HepG2 (cell line): ENCODE measurements around the gene PFKFB4. TPM values are rescaled to one million over a fixed set of nuclear protein-coding genes. Genes with fewer than 3 reads are reported as not detected.

Source experiments
- ARNTL ChIP-seq: sonication (generic); formaldehyde crosslinking; IDR thresholded peaks from 2 replicates; pipeline ENCODE4 v1.4.0; 2020; ENCODE audit warnings: mild to moderate bottlenecking, missing genetic modification reagents
- DBP ChIP-seq: sonication (generic); formaldehyde crosslinking; IDR thresholded peaks from 2 replicates; pipeline ENCODE4 v1.4.0; 2020; ENCODE audit warnings: missing genetic modification reagents; ENCODE audit errors: not compliant biosample characterization
- DMTF1 ChIP-seq: sonication (generic); formaldehyde crosslinking; IDR thresholded peaks from 2 replicates; pipeline ENCODE4 v1.4.0; 2020; ENCODE audit warnings: mild to moderate bottlenecking, missing genetic modification reagents
- FOSL1 ChIP-seq: sonication (generic); formaldehyde crosslinking; IDR thresholded peaks from 2 replicates; pipeline ENCODE4 v1.9.0; 2021; ENCODE audit warnings: missing genetic modification reagents, borderline replicate concordance
- HDAC2 ChIP-seq: sonication (generic); formaldehyde crosslinking; IDR thresholded peaks from 2 replicates; pipeline ENCODE4 v1.4.0; 2020; ENCODE audit warnings: missing genetic modification reagents
- KDM6A ChIP-seq: IDR thresholded peaks from 2 replicates; pipeline ENCODE4 v1.6.1; 2016; ENCODE audit warnings: low read depth
- KLF6 ChIP-seq: IDR thresholded peaks from 2 replicates; pipeline ENCODE4 v1.8.0; 2016; ENCODE audit warnings: missing biosample characterization, missing genetic modification reagents
- KLF9 ChIP-seq: IDR thresholded peaks from 2 replicates; pipeline ENCODE4 v1.6.1; 2016; ENCODE audit warnings: low read depth
- MAX ChIP-seq: IDR thresholded peaks from 2 replicates; pipeline ENCODE4 v1.6.1; 2012; ENCODE audit warnings: inconsistent platforms
- MED1 ChIP-seq: sonication (generic); formaldehyde crosslinking; IDR thresholded peaks from 2 replicates; pipeline ENCODE4 v1.4.0; 2020; ENCODE audit warnings: missing genetic modification reagents
- MTF2 ChIP-seq: sonication (generic); formaldehyde crosslinking; IDR thresholded peaks from 2 replicates; pipeline ENCODE4 v1.5.0; 2020; ENCODE audit warnings: missing genetic modification reagents, borderline replicate concordance
- PHF8 ChIP-seq: sonication (generic); formaldehyde crosslinking; IDR thresholded peaks from 2 replicates; pipeline ENCODE4 v1.5.0; 2020; ENCODE audit warnings: missing genetic modification reagents
- TFE3 ChIP-seq: IDR thresholded peaks from 2 replicates; pipeline ENCODE4 v1.6.1; 2016
- ZBTB43 ChIP-seq: sonication (generic); formaldehyde crosslinking; conservative IDR thresholded peaks from 2 replicates; pipeline ENCODE4 v1.4.0; 2020; ENCODE audit warnings: missing genetic modification reagents
- ZFP36 ChIP-seq: fragments of 150-350 bp; IDR thresholded peaks from 2 replicates; pipeline ENCODE4 v1.6.1; 2018; ENCODE audit warnings: borderline replicate concordance, low read length, low read depth; ENCODE audit not compliant: partially characterized antibody
- ZNF124 ChIP-seq: sonication (generic); formaldehyde crosslinking; IDR thresholded peaks from 2 replicates; pipeline ENCODE4 v1.4.0; 2020; ENCODE audit warnings: missing genetic modification reagents
- ZNF282 ChIP-seq: fragments of 450-650 bp; IDR thresholded peaks from 2 replicates; pipeline ENCODE4 v1.6.1; 2018; ENCODE audit not compliant: partially characterized antibody
- ZNF546 ChIP-seq: sonication (generic); formaldehyde crosslinking; conservative IDR thresholded peaks from 2 replicates; pipeline ENCODE4 v1.8.1; 2023; ENCODE audit warnings: mild to moderate bottlenecking, missing genetic modification reagents
- ZNF558 ChIP-seq: sonication (generic); formaldehyde crosslinking; IDR thresholded peaks from 2 replicates; pipeline ENCODE4 v1.9.0; 2022; ENCODE audit warnings: mild to moderate bottlenecking, missing genetic modification reagents, borderline replicate concordance
- ZNF614 ChIP-seq: IDR thresholded peaks from 2 replicates; pipeline ENCODE4 v1.6.1; 2018; ENCODE audit warnings: missing biosample characterization, missing genetic modification reagents, inconsistent platforms, borderline replicate concordance
- ZNF747 ChIP-seq: sonication (generic); formaldehyde crosslinking; IDR thresholded peaks from 2 replicates; pipeline ENCODE4 v1.8.1; 2023; ENCODE audit warnings: missing genetic modification reagents, mild to moderate bottlenecking, borderline replicate concordance
- ZNF768 ChIP-seq: sonication (generic); formaldehyde crosslinking; IDR thresholded peaks from 2 replicates; pipeline ENCODE4 v1.4.0; 2020; ENCODE audit warnings: missing genetic modification reagents
- ZNF841 ChIP-seq: sonication (generic); formaldehyde crosslinking; IDR thresholded peaks from 2 replicates; pipeline ENCODE4 v1.8.1; 2023; ENCODE audit warnings: missing genetic modification reagents, borderline replicate concordance
- polyA plus RNA-seq, 8 experiments: library from polyadenylated mRNA; depleted of rRNA in 3 of 8; stranded (reverse) in 7 of 8; unstranded in 1 of 8; fragments of >200 nt; fragmentation: Illumina TruSeq in 4 of 8; extraction: Trizol in 4 of 8; gene quantifications; 2 replicates each; pipeline versions ENCODE4 v1.2.1 to v1.2.3, GENCODE V29; 2011 to 2016; ENCODE audit warnings: low read depth in 4 of 8, missing spikeins in 1 of 8, mixed read lengths in 1 of 8; ENCODE audit not compliant: insufficient read depth in 1 of 8
- total RNA-seq, 5 experiments: library from RNA; depleted of rRNA; stranded (reverse); fragments of >200 nt; fragmentation: Illumina TruSeq; extraction: Trizol; gene quantifications; 2 replicates each; pipeline ENCODE4 v1.2.3, GENCODE V29; 2016; ENCODE audit warnings: low read depth in 1 of 5

PFKFB4 gene
- total and polyA plus RNA-seq, 2 of the 13 experiments (the other 11 are each of a cell fraction or from before 2014, with no cell fraction given), result 7.1 to 103 TPM

GRCh38 chr3:48560648-48561018, 4.0 kb upstream of the PFKFB4 start (continued):
- TF ChIP-seq DMTF1 (CRISPR knock-in tag) (no peak), KLF6 (CRISPR knock-in tag) (no peak), FOSL1 (CRISPR knock-in tag) (no peak), TFE3 (CRISPR knock-in tag) (no peak), ZNF768 (peak; percentile 52; the same call in 1 of the 2 replicates), MTF2 (CRISPR knock-in tag) (no peak), DBP (no peak), ZNF558 (CRISPR knock-in tag) (no peak), ZNF546 (CRISPR knock-in tag) (0 out of 2 replicates have a peak, but pooled peaks have one; percentile 6), ZNF282 (no peak), ZNF747 (CRISPR knock-in tag) (0 out of 2 replicates have a peak, but pooled peaks have one; percentile 40), PHF8 (CRISPR knock-in tag) (no peak), HDAC2 (no peak), ZNF124 (CRISPR knock-in tag) (no peak), ARNTL (CRISPR knock-in tag) (no peak), MED1 (CRISPR knock-in tag) (no peak), MAX (0 out of 2 replicates have a peak, but pooled peaks have one; percentile 3), KLF9 (CRISPR knock-in tag) (no peak), ZNF614 (CRISPR knock-in tag) (no peak), KDM6A (CRISPR knock-in tag) (no peak), ZFP36 (no peak), ZBTB43 (CRISPR knock-in tag) (no peak), ZNF841 (CRISPR knock-in tag) (no peak)
